ENCODE data around the gene RNU6-8. TPM values are rescaled to one million over a fixed set of nuclear protein-coding genes. Genes with fewer than 3 reads are reported as not detected.

Gene RNU6-8
- total RNA-seq, 1 donor from 2014 or later, result not detected

GRCh38 chr14:32190673-32191072 lies 12.4 kb downstream of the RNU6-8 start:
- no peak for TF ChIP-seq CTCF (conservative IDR thresholded peaks at IDR 0.05; ENCODE audit: low read depth, low read length)
- DNase-seq (ENCODE audit: low read depth), result no peak
- H3K4me3 ChIP-seq (ENCODE audit: low read depth, low read length), result no peak overlapping the region

DNA sequence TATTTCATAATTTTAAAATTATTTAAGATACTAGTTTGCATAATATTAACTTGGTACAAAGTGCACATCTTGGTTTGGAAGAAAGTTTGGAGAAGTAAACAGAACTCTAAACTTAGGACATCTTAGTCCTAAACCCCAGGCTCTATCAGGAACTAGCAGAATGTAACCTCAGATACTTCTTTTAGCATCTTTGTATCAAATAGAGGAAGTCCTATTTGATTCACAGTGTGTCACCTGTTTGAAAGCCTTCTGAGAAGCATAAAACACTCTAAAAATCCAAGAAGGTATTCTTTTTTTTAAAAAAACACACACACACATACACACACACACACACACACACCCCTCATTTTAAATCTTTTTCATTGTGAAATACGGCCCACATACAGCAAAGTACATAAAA lies 13.3 kb downstream of the RNU6-8 start:
- no peak for DNase-seq (ENCODE audit: low read depth)
- no peak for TF ChIP-seq CTCF (conservative IDR thresholded peaks at IDR 0.05; ENCODE audit: low read depth, low read length)
- no peak overlapping the region for H3K4me3 ChIP-seq (ENCODE audit: low read depth, low read length)

- no peak for TF ChIP-seq CTCF (conservative IDR thresholded peaks at IDR 0.05; ENCODE audit: low read depth, low read length)
- H3K4me3 ChIP-seq (ENCODE audit: low read depth, low read length), result no peak overlapping the region
- DNase-seq (ENCODE audit: low read depth), result no peak
Measured at GRCh38 chr14:32186248-32186647, 16.8 kb downstream of the RNU6-8 start.

DNA sequence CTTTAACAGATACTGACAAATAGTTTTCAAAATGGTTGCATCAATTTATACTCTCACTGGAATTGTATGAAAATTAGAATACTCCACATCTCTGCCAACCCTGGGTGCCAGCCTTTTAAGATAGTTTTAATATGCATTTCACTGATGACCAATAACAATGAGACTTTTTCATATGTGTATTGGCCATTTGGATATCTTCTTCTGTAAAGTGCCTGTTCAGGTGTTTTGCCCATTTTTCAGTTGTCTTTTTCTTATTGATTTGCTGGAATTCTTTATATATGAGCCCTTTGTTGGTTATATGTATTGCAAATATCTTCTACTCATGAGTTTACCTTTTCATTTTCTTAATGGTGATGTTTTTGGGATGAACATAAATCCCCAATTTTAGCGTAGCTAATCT lies 18.0 kb downstream of the RNU6-8 start:
- no peak for TF ChIP-seq CTCF (conservative IDR thresholded peaks at IDR 0.05; ENCODE audit: low read depth, low read length)
- no peak for DNase-seq (ENCODE audit: low read depth)
- H3K4me3 ChIP-seq (ENCODE audit: low read depth, low read length), result no peak overlapping the region

GRCh38 chr14:32183151-32184058 lies 19.7 kb downstream of the RNU6-8 start:
- H3K4me3 ChIP-seq (ENCODE audit: low read depth, low read length), result no peak overlapping the region
- no peak for TF ChIP-seq CTCF (conservative IDR thresholded peaks at IDR 0.05; ENCODE audit: low read depth, low read length)
- DNase-seq (ENCODE audit: low read depth), result no peak

- no peak overlapping the region for H3K4me3 ChIP-seq (ENCODE audit: low read depth, low read length)
- TF ChIP-seq CTCF (conservative IDR thresholded peaks at IDR 0.05; ENCODE audit: low read depth, low read length), result no peak
- DNase-seq (ENCODE audit: low read depth), result no peak
Measured at GRCh38 chr14:32171469-32171868, 31.6 kb downstream of the RNU6-8 start.

- TF ChIP-seq CTCF (conservative IDR thresholded peaks at IDR 0.05; ENCODE audit: low read depth, low read length), result no peak
- DNase-seq (ENCODE audit: low read depth), result no peak
- H3K4me3 ChIP-seq (ENCODE audit: low read depth, low read length), result no peak overlapping the region
Measured at GRCh38 chr14:32169191-32169590, 33.9 kb downstream of the RNU6-8 start.
